ENCODE data around the gene STPG2.

DNA sequence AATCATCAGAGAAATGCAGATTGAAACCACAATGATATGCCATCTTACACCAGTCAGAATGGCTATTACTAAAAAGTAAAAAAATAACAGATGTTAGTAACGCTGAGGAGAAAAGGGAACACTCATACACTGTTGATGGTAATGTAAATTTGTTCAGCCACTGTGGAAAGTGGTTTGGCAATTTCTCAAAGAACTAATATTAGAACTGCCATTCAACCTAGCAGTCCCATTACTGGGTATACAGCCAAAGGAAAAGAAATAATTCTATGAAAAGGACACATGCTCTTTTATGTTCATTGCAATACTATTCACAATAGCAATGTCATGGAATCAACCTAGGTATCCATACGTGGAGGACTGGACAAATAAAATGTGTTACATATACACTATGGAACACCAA lies 566.3 kb downstream of the STPG2 start:
- no peak for TF ChIP-seq EZH2 (IDR thresholded peaks at IDR 0.05; ENCODE audit: borderline replicate concordance, low read length)
- TF ChIP-seq, protein P1, sequence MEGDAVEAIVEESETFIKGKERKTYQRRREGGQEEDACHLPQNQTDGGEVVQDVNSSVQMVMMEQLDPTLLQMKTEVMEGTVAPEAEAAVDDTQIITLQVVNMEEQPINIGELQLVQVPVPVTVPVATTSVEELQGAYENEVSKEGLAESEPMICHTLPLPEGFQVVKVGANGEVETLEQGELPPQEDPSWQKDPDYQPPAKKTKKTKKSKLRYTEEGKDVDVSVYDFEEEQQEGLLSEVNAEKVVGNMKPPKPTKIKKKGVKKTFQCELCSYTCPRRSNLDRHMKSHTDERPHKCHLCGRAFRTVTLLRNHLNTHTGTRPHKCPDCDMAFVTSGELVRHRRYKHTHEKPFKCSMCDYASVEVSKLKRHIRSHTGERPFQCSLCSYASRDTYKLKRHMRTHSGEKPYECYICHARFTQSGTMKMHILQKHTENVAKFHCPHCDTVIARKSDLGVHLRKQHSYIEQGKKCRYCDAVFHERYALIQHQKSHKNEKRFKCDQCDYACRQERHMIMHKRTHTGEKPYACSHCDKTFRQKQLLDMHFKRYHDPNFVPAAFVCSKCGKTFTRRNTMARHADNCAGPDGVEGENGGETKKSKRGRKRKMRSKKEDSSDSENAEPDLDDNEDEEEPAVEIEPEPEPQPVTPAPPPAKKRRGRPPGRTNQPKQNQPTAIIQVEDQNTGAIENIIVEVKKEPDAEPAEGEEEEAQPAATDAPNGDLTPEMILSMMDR (conservative IDR thresholded peaks at IDR 0.05 in 1 of 2, IDR thresholded peaks at IDR 0.05 in 1 of 2; ENCODE audit: extremely low read depth in 1 of 2, insufficient read depth in 1 of 2, low read depth in 1 of 2, low read length in 2 of 2) = no peak
